ENCODE results near the gene SLC6A13. TPM values are rescaled to one million over a fixed set of nuclear protein-coding genes. Genes with fewer than 3 reads are reported as not detected.

The SLC6A13 gene
- total and polyA plus RNA-seq, 10 of the 15 experiments (the other 5 are each of a cell fraction or from before 2014, with no cell fraction given): 0.18 to 1.2 (median 0.20) TPM; not detected in 3

DNA sequence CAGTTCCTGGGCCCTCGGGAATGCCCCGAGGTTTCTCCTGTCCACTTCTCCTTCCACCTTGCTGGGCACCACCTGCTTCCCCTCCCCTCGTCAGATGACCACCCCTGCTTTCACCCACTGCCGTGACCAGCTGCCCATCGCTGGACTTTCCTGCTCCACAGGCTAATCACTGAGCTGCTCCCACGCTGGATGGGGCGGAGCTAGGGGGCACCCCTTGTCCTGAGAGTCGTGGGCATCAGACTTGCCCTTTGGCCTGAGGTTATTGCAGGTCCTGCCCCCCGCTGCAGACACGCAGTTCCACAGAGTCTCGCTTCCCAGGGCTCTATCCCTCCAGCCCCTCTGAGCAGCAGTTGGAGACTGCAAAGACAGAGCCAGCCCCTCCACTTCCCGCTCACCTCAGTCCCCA is 49.1 kb downstream of the SLC6A13 start:
- POLR2A ChIA-PET: no interaction called here
- Histone ChIP-seq H3K4me2 (ENCODE audit: control insufficient read depth, insufficient read depth) (no peak overlapping the region), H3K4me3 (no peak overlapping the region), H3K27me3 (replicated peaks in 1 of 2; ENCODE audit: control insufficient read depth in 2 of 2, insufficient read depth in 2 of 2, low read length in 1 of 2) (peaks cover 0 to 2% of the 10 kb centered on the region in 2 experiments; a peak in 2 of 4 replicates), H3K36me3 (ENCODE audit: control insufficient read depth in 2 of 2, insufficient read depth in 2 of 2, low read length in 1 of 2) (no peaks in the 10 kb centered on the region), H3K9ac (ENCODE audit: control insufficient read depth, insufficient read depth, low read length) (no peak overlapping the region), H3K4me1 (ENCODE audit: control insufficient read depth, insufficient read depth, low read length) (peaks cover 10% of the 10 kb centered on the region), H3K9me3 (replicated peaks; ENCODE audit: control insufficient read depth, insufficient read depth, low read length) (no peaks in the 10 kb centered on the region), H3K27ac (ENCODE audit: control insufficient read depth, insufficient read depth) (no peak overlapping the region), H4K20me1 (ENCODE audit: control insufficient read depth, insufficient read depth) (no peaks in the 10 kb centered on the region), H3K79me2 (ENCODE audit: control insufficient read depth, insufficient read depth, low read length) (no peaks in the 10 kb centered on the region), H2AFZ (ENCODE audit: control insufficient read depth, low read depth, low read length) (no peak overlapping the region)
- RAD21 ChIA-PET (ENCODE audit: unreplicated experiment): no interaction called here
- no TSS peak for BruUV-seq (replicated peaks)
- no peak for FAIRE-seq
- no peak for ATAC-seq
- DNase-seq (ENCODE audit: low read depth, low spot score): no peak
- in situ Hi-C loops (cut with MboI) (no loop called here), intact Hi-C loops (cut with micrococcal nuclease; ENCODE audit: unreplicated experiment) (no loop called here)
- WGBS (ENCODE audit: insufficient coverage, insufficient replicate concordance, low lambda C conversion rate, missing lambda C conversion rate): 29% methylated on average over 12 of the region's 12 CpGs
- SMC1A ChIA-PET (ENCODE audit: uncharacterized antibody, unreplicated experiment): interaction anchor here (1.2 kb wide), 1 partner anchor 107 kb away, joined by 3 read pairs; no protein-coding TSS in a partner anchor
- CTCF ChIA-PET: no interaction called here
- TF ChIP-seq SUZ12 (IDR thresholded peaks at IDR 0.05; ENCODE audit: unreplicated experiment) (no peak), STAT1 (conservative IDR thresholded peaks at IDR 0.05) (no peak), CEBPB (IDR thresholded peaks at IDR 0.05; ENCODE audit: borderline replicate concordance in 1 of 2, low read depth in 2 of 2, low read length in 2 of 2) (no peak), SUPT20H (IDR thresholded peaks at IDR 0.05; ENCODE audit: borderline replicate concordance, control insufficient read depth, low read depth, low read length) (no peak), CHD2 (IDR thresholded peaks at IDR 0.05; ENCODE audit: borderline replicate concordance, low read depth, low read length) (no peak), ETV6 (conservative IDR thresholded peaks at IDR 0.05 in 1 of 2, IDR thresholded peaks at IDR 0.05 in 1 of 2; ENCODE audit: borderline replicate concordance in 1 of 2, low read depth in 1 of 2) (no peak), SIN3A (IDR thresholded peaks at IDR 0.05; ENCODE audit: low read depth, low read length) (no peak), RFX5 (IDR thresholded peaks at IDR 0.05; ENCODE audit: low read depth, low read length) (no peak), PAX8 (IDR thresholded peaks at IDR 0.05) (no peak), NFYB (IDR thresholded peaks at IDR 0.05; ENCODE audit: insufficient read depth, low read depth, low read length) (no peak), ESRRA (IDR thresholded peaks at IDR 0.05; ENCODE audit: low read length) (no peak), ATF7 (IDR thresholded peaks at IDR 0.05; ENCODE audit: low read depth) (no peak)
- TF ChIP-seq, protein P1, sequence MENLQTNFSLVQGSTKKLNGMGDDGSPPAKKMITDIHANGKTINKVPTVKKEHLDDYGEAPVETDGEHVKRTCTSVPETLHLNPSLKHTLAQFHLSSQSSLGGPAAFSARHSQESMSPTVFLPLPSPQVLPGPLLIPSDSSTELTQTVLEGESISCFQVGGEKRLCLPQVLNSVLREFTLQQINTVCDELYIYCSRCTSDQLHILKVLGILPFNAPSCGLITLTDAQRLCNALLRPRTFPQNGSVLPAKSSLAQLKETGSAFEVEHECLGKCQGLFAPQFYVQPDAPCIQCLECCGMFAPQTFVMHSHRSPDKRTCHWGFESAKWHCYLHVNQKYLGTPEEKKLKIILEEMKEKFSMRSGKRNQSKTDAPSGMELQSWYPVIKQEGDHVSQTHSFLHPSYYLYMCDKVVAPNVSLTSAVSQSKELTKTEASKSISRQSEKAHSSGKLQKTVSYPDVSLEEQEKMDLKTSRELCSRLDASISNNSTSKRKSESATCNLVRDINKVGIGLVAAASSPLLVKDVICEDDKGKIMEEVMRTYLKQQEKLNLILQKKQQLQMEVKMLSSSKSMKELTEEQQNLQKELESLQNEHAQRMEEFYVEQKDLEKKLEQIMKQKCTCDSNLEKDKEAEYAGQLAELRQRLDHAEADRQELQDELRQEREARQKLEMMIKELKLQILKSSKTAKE (IDR thresholded peaks at IDR 0.05; ENCODE audit: low read depth, poor library complexity, severe bottlenecking): no peak
- TF ChIP-seq, protein P2, sequence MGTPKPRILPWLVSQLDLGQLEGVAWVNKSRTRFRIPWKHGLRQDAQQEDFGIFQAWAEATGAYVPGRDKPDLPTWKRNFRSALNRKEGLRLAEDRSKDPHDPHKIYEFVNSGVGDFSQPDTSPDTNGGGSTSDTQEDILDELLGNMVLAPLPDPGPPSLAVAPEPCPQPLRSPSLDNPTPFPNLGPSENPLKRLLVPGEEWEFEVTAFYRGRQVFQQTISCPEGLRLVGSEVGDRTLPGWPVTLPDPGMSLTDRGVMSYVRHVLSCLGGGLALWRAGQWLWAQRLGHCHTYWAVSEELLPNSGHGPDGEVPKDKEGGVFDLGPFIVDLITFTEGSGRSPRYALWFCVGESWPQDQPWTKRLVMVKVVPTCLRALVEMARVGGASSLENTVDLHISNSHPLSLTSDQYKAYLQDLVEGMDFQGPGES (IDR thresholded peaks at IDR 0.05): no peak
- TF ChIP-seq, protein P3, sequence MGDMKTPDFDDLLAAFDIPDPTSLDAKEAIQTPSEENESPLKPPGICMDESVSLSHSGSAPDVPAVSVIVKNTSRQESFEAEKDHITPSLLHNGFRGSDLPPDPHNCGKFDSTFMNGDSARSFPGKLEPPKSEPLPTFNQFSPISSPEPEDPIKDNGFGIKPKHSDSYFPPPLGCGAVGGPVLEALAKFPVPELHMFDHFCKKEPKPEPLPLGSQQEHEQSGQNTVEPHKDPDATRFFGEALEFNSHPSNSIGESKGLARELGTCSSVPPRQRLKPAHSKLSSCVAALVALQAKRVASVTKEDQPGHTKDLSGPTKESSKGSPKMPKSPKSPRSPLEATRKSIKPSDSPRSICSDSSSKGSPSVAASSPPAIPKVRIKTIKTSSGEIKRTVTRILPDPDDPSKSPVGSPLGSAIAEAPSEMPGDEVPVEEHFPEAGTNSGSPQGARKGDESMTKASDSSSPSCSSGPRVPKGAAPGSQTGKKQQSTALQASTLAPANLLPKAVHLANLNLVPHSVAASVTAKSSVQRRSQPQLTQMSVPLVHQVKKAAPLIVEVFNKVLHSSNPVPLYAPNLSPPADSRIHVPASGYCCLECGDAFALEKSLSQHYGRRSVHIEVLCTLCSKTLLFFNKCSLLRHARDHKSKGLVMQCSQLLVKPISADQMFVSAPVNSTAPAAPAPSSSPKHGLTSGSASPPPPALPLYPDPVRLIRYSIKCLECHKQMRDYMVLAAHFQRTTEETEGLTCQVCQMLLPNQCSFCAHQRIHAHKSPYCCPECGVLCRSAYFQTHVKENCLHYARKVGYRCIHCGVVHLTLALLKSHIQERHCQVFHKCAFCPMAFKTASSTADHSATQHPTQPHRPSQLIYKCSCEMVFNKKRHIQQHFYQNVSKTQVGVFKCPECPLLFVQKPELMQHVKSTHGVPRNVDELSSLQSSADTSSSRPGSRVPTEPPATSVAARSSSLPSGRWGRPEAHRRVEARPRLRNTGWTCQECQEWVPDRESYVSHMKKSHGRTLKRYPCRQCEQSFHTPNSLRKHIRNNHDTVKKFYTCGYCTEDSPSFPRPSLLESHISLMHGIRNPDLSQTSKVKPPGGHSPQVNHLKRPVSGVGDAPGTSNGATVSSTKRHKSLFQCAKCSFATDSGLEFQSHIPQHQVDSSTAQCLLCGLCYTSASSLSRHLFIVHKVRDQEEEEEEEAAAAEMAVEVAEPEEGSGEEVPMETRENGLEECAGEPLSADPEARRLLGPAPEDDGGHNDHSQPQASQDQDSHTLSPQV (IDR thresholded peaks at IDR 0.05): no peak
